NCI-H2171 treated with DMSO at 0.1 percent for 48 hours (cell line): ENCODE measurements around the gene GTF3C2.
A peak's percentile ranks its signal among the peaks of the same experiment; 100 is the strongest.

Experiments
- DNase-seq: peaks from one replicate; lab custom pipeline; 2025; lab: John Stamatoyannopoulos, UW

The GTF3C2 gene

GRCh38 chr2:27356382-27357181, at the start of gene GTF3C2:
Gene GTF3C2, minus strand, starts transcription at chr2:27356764. Its CDS starts 13,210 bp downstream, at chr2:27343554.
- peak; percentile 100 for DNase-seq

GRCh38 chr2:27400348-27401135, 44.0 kb upstream of the GTF3C2 start:
- DNase-seq: no peak

- DNase-seq: no peak
Measured at GRCh38 chr2:27398962-27399361, 42.4 kb upstream of the GTF3C2 start.

- no peak for DNase-seq
Measured at GRCh38 chr2:27393225-27393624, 36.7 kb upstream of the GTF3C2 start.

GRCh38 chr2:27390822-27391679, 34.5 kb upstream of the GTF3C2 start:
- DNase-seq: no peak

GRCh38 chr2:27381577-27382181, 25.1 kb upstream of the GTF3C2 start:
- DNase-seq: peak; percentile 32

GRCh38 chr2:27380626-27381545, 24.3 kb upstream of the GTF3C2 start, which contains the start of gene ZNF513:
Gene ZNF513, minus strand, starts transcription at chr2:27380734. Its CDS starts 208 bp downstream, at chr2:27380526.
- DNase-seq: peak; percentile 97

- DNase-seq: peak; percentile 41
Measured at GRCh38 chr2:27379836-27380625, 23.5 kb upstream of the GTF3C2 start.

GRCh38 chr2:27379383-27379835, 22.8 kb upstream of the GTF3C2 start:
- DNase-seq: peak; percentile 36

GRCh38 chr2:27378809-27379290, 22.3 kb upstream of the GTF3C2 start:
- no peak for DNase-seq

GRCh38 chr2:27378096-27378808, 21.7 kb upstream of the GTF3C2 start:
- DNase-seq: no peak

GRCh38 chr2:27377618-27378095, 21.1 kb upstream of the GTF3C2 start:
- no peak for DNase-seq

GRCh38 chr2:27376866-27377617, 20.5 kb upstream of the GTF3C2 start:
- no peak for DNase-seq

- no peak for DNase-seq
Measured at GRCh38 chr2:27376151-27376865, 19.7 kb upstream of the GTF3C2 start.

GRCh38 chr2:27375513-27376099, 19.0 kb upstream of the GTF3C2 start:
- DNase-seq: no peak

- no peak for DNase-seq
Measured at GRCh38 chr2:27373567-27373966, 17.0 kb upstream of the GTF3C2 start.

GRCh38 chr2:27372937-27373336, 16.4 kb upstream of the GTF3C2 start:
- DNase-seq: no peak
